Breast epithelium (tissue), 3 donors: ENCODE data around the gene NCS1.

Experiments
- CTCF ChIP-seq, 3 donors: fragments of 450-650 bp; IDR thresholded peaks; one replicate each; pipeline ENCODE4 v1.5.1; 2016 to 2017; ENCODE audit warnings: antibody characterized with exemption in 3 of 3, mild to moderate bottlenecking in 3 of 3, moderate library complexity in 3 of 3
- POLR2A ChIP-seq: fragments of 450-650 bp; IDR thresholded peaks from one replicate; pipeline ENCODE4 v1.6.1; 2016; ENCODE audit warnings: antibody characterized with exemption, mild to moderate bottlenecking, moderate library complexity

DNA sequence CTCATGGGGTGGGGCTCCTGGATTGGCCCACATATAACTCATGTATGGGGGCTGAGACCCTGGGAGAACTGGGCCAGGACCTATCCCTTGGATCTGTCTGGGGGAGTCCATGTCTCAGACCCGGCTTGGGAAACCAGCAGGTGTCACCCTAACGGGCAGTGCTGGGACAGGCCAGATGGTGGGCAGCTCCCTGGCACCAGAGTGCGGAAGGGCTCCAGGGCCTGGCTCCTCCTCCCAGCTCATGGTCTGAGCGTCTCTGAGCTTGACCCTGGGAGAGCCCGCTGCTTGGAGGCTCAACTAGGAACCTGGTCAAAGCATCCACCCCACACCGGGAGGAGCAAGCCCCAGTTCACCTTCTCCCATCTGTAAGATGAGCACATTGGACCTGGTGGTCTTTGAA is 15.5 kb upstream of the NCS1 start:
- TF ChIP-seq POLR2A = no peak
- TF ChIP-seq CTCF (IDR thresholded peaks at IDR 0.05) = no peak
